Measurements from ENCODE around the gene LRRN3.

- TF ChIP-seq EZH2 (IDR thresholded peaks at IDR 0.05; ENCODE audit: borderline replicate concordance, low read depth, low read length, severe bottlenecking) = no peak
- TF ChIP-seq, protein P1, sequence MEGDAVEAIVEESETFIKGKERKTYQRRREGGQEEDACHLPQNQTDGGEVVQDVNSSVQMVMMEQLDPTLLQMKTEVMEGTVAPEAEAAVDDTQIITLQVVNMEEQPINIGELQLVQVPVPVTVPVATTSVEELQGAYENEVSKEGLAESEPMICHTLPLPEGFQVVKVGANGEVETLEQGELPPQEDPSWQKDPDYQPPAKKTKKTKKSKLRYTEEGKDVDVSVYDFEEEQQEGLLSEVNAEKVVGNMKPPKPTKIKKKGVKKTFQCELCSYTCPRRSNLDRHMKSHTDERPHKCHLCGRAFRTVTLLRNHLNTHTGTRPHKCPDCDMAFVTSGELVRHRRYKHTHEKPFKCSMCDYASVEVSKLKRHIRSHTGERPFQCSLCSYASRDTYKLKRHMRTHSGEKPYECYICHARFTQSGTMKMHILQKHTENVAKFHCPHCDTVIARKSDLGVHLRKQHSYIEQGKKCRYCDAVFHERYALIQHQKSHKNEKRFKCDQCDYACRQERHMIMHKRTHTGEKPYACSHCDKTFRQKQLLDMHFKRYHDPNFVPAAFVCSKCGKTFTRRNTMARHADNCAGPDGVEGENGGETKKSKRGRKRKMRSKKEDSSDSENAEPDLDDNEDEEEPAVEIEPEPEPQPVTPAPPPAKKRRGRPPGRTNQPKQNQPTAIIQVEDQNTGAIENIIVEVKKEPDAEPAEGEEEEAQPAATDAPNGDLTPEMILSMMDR (IDR thresholded peaks at IDR 0.05; ENCODE audit: borderline replicate concordance, extremely low read depth, low read length, poor library complexity, severe bottlenecking) = no peak
Observed at GRCh38 chr7:111085356-111085755, 5.6 kb upstream of the LRRN3 start.
